Omental fat pad (tissue), 4 donors: ENCODE measurements around the gene ASF1B. TPM values are rescaled to one million over a fixed set of nuclear protein-coding genes. Genes with fewer than 3 reads are reported as not detected.

Experiments used
- ATAC-seq: fragments of 150-250 bp; one replicate; pipeline ENCODE4 v1.9.1; 2016; ENCODE audit warnings: mild to moderate bottlenecking, moderate library complexity; ENCODE audit not compliant: low FRiP score
- DNase-seq: peaks from one replicate; pipeline ENCODE4 v3.0.0-alpha.2; 2019; ENCODE audit warnings: low spot score
- CTCF ChIP-seq, 3 donors: fragments of 450-650 bp; IDR thresholded peaks; one replicate each; pipeline ENCODE4 v1.5.1; 2016 to 2017; ENCODE audit warnings: antibody characterized with exemption in 3 of 3, mild to moderate bottlenecking in 3 of 3, moderate library complexity in 2 of 3
- total RNA-seq, 4 donors: library from RNA; depleted of rRNA; stranded (reverse); fragments of >200 nt; gene quantifications; one replicate each; pipeline ENCODE4 v1.1.0, GENCODE V29; 2016

ASF1B gene
- total RNA-seq, 4 donors from 2014 or later, result 0.37 to 2.5 (median 0.95) TPM; not detected in 1

- TF ChIP-seq CTCF (IDR thresholded peaks at IDR 0.05), result no peak
- DNase-seq (no peak), ATAC-seq (no peak)
These were observed 50.9 kb downstream of the ASF1B start, which contains the start of gene C19orf67 for GRCh38 chr19:14085309-14085995. C19orf67 (minus strand) TSS chr19:14085783; CDS start chr19:14085627, 156 bp downstream.

GRCh38 chr19:14082675-14082960 lies 53.8 kb downstream of the ASF1B start:
- no peak for TF ChIP-seq CTCF (IDR thresholded peaks at IDR 0.05)
- DNase-seq (no peak), ATAC-seq (no peak)

- ATAC-seq (peak; percentile 40), DNase-seq (no peak)
- no peak for TF ChIP-seq CTCF (IDR thresholded peaks at IDR 0.05)
These were observed 54.4 kb downstream of the ASF1B start for GRCh38 chr19:14081797-14082674.

- DNase-seq, result peak; percentile 94
- no peak for TF ChIP-seq CTCF (IDR thresholded peaks at IDR 0.05)
- ATAC-seq, result peak; percentile 97
These were observed 55.2 kb downstream of the ASF1B start for GRCh38 chr19:14080887-14081796.

GRCh38 chr19:14078411-14078810 lies 58.0 kb downstream of the ASF1B start:
- TF ChIP-seq CTCF (IDR thresholded peaks at IDR 0.05), result no peak
- no peak for ATAC-seq
- DNase-seq, result no peak

GRCh38 chr19:14073925-14074838 lies 62.2 kb downstream of the ASF1B start:
- no peak for TF ChIP-seq CTCF (IDR thresholded peaks at IDR 0.05)
- ATAC-seq (peak; percentile 38), DNase-seq (peak; percentile 51)
